NCI-H526 (cell line): ENCODE measurements around the gene BDKRB2.

Experiments used
- DNase-seq, 2 experiments: peaks; one replicate each; lab custom pipeline; 2025; lab: John Stamatoyannopoulos, UW

Gene BDKRB2

GRCh38 chr14:96204151-96205058, at the start of gene BDKRB2:
Gene BDKRB2 (plus strand): TSS chr14:96204839. CDS start chr14:96237108, 32,269 bp downstream.
- peak; percentile 30 to 84 for DNase-seq

GRCh38 chr14:96154900-96155299, 49.7 kb upstream of the BDKRB2 start:
- DNase-seq: no peak

GRCh38 chr14:96156804-96157760, 47.6 kb upstream of the BDKRB2 start:
- DNase-seq: no peak

GRCh38 chr14:96158735-96159134, 45.9 kb upstream of the BDKRB2 start:
- DNase-seq: no peak

GRCh38 chr14:96160076-96160912, 44.3 kb upstream of the BDKRB2 start:
- no peak for DNase-seq

GRCh38 chr14:96160913-96161310, 43.7 kb upstream of the BDKRB2 start:
- no peak for DNase-seq

- no peak for DNase-seq
Observed at GRCh38 chr14:96161636-96162035, 43.0 kb upstream of the BDKRB2 start.

- DNase-seq: no peak
Observed at GRCh38 chr14:96162265-96162664, 42.4 kb upstream of the BDKRB2 start.

GRCh38 chr14:96162741-96163140, 41.9 kb upstream of the BDKRB2 start:
- no peak for DNase-seq

GRCh38 chr14:96164861-96165490, 39.7 kb upstream of the BDKRB2 start:
- no peak for DNase-seq

- DNase-seq: no peak
Observed at GRCh38 chr14:96165493-96166436, 38.9 kb upstream of the BDKRB2 start.

GRCh38 chr14:96166461-96167223, 38.0 kb upstream of the BDKRB2 start:
- DNase-seq: no peak

- no peak for DNase-seq
Observed at GRCh38 chr14:96167224-96168148, 37.2 kb upstream of the BDKRB2 start.

GRCh38 chr14:96168581-96168980, 36.1 kb upstream of the BDKRB2 start:
- DNase-seq: no peak

- no peak for DNase-seq
Observed at GRCh38 chr14:96170961-96171592, 33.6 kb upstream of the BDKRB2 start.

- DNase-seq: no peak
Observed at GRCh38 chr14:96173636-96174475, 30.8 kb upstream of the BDKRB2 start.

GRCh38 chr14:96176275-96176674, 28.4 kb upstream of the BDKRB2 start:
- no peak for DNase-seq
